GM12892 (cell line): Measurements from ENCODE around the gene TBC1D3B.
A peak's percentile ranks its signal among the peaks of the same experiment; 100 is the strongest.

Experiments used
- POLR2A ChIP-seq: IDR thresholded peaks from 2 replicates; pipeline ENCODE4 v1.6.1; 2011; ENCODE audit warnings: low read depth, low read length, control low read depth
- TAF1 ChIP-seq: IDR thresholded peaks from 2 replicates; pipeline ENCODE4 v1.6.1; 2011; ENCODE audit warnings: low read depth, mild to moderate bottlenecking, control low read depth, low read length, borderline replicate concordance

DNA sequence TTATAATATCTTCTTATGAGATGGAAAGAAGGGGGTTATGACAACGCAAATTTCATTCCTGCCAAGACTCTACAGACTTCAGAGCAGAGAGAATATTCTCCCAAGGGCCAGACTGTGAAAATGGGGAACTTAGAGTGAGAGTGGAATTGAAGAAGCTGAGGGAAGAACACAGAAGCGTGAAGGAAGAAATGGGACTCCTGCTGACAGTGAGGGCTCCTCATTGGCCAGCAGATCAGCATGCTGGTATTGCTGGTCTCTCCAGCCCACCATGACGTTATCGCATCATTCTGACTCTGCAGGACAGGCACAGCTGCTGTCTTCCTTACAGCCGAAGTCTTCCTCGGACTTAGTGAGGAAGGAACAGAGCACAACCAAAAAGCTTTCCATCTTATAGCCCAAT lies 48.5 kb downstream of the TBC1D3B start:
- peak; percentile 5; the same call in 1 of the 2 replicates for TF ChIP-seq POLR2A
- TF ChIP-seq TAF1 = no peak
